GM10266 (cell line): ENCODE results near the gene TRIM45.
"Not testable (repeated sequence)": the region's sequence is repeated elsewhere in the genome, so short reads cannot be mapped to it uniquely, and the experiment has no call there.

ENCODE experiments used
- DNase-seq: peaks from one replicate; pipeline ENCODE4 v3.0.0; 2012; ENCODE audit errors: extremely low spot score
- CTCF ChIP-seq: IDR thresholded peaks from 2 replicates; pipeline ENCODE4 v1.5.1; 2012; ENCODE audit warnings: mild to moderate bottlenecking, low read depth; ENCODE audit not compliant: control insufficient read depth, insufficient read depth; ENCODE audit errors: missing control alignments

TRIM45 gene

GRCh38 chr1:117120774-117121588 lies 568 bp downstream of the TRIM45 start:
- TF ChIP-seq CTCF: no peak
- DNase-seq: no peak

- not testable (repeated sequence) for DNase-seq
These were observed 2.4 kb downstream of the TRIM45 start for GRCh38 chr1:117119144-117119543.

- no peak for TF ChIP-seq CTCF
- DNase-seq: no peak
These were observed 3.4 kb downstream of the TRIM45 start for GRCh38 chr1:117118137-117118536.

GRCh38 chr1:117117697-117118096 lies 3.9 kb downstream of the TRIM45 start:
- no peak for DNase-seq
- no peak for TF ChIP-seq CTCF

- DNase-seq: no peak
- no peak for TF ChIP-seq CTCF
These were observed 4.8 kb downstream of the TRIM45 start for GRCh38 chr1:117116784-117117130.

DNA sequence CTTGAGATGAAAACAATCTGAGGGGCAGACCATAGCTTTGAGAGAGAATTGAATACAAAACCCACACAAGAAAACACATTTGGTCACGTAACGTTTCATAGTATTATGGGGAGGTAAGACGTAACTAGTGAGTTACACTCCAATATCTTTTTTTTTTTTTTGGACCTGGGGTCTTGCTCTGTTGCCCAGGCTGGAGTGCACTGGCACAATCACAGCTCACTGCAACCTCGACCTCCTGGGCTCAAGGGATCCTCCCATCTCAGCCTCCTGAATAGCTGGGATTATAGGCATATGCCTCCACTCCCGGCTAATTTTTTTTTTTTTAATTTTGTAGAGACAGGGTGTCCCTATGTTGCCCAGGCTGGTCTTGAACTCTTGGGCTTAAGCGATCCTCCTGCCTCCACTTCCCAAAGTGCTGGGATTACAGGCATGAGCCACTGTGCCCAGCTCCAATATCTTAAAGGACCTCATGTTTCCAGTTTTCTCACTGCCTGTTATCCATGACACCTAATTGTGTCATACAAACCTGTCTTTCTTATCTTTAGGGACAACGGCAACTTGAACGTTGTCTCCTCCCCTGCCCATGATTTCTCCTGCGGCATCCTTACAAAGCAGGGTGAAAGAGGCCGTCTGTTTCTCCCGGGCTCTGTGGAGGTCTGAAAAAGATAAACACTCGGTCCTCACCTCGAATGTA lies 5.3 kb downstream of the TRIM45 start:
- no peak for DNase-seq
- TF ChIP-seq CTCF: no peak

DNA sequence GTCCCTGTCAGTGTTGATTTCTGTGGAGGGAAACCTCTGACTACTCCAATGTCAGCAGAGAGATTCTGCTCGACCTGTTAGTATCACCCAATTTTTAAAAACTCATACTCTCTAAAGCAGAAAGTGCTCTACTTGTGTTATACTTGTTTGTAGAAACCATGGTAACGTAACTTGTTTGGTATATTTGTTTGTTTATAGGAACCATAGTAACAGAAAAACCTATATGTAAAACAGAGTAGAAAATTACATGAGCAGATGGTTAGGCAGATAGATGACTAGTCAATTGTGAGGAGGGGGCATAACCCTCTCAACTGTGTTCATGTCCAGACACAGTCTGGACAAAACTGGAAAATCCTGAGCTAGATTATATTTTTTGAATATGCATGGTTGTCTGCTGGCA lies 6.7 kb downstream of the TRIM45 start:
- no peak for TF ChIP-seq CTCF
- no peak for DNase-seq
